Measurements from ENCODE around the gene FGG. TPM values are rescaled to one million over a fixed set of nuclear protein-coding genes. Genes with fewer than 3 reads are reported as not detected.

Gene FGG
- total and polyA plus RNA-seq, 8 donors, result 0.20 to 3.1 (median 2.1) TPM; not detected in 3

GRCh38 chr4:154614306-154614705 is 1.9 kb upstream of the FGG start:
- TF ChIP-seq EP300 (IDR thresholded peaks at IDR 0.05), result no peak
- TF ChIP-seq POLR2A (IDR thresholded peaks at IDR 0.05), result no peak
- no peak for TF ChIP-seq POLR2AphosphoS5 (IDR thresholded peaks at IDR 0.05)
- TF ChIP-seq CTCF (IDR thresholded peaks at IDR 0.05), result no peak
- intact Hi-C loops (cut with DNase I; ENCODE audit: low total_unique reads), result no loop called here
- no peak overlapping the region for H3K27ac ChIP-seq

GRCh38 chr4:154611833-154612232 is 623 bp downstream of the FGG start:
- Histone ChIP-seq H3K27ac (no peak overlapping the region), H3K4me3 (no peak overlapping the region), H3K27me3 (no peaks in the 10 kb centered on the region), H3K9me3 (no peaks in the 10 kb centered on the region), H3K4me1 (peaks cover 0 to 7% (median 3%) of the 10 kb centered on the region in 4 donors), H3K36me3 (no peaks in the 10 kb centered on the region)
- intact Hi-C loops (cut with DNase I; ENCODE audit: low total_unique reads), result no loop called here
- 72 to 82% (median 79%) methylated on average over 1 of the region's 1 CpG for WGBS, 5 donors
- DNase-seq, result no peak
- no peak for TF ChIP-seq CTCF (IDR thresholded peaks at IDR 0.05)
- TF ChIP-seq POLR2AphosphoS5 (IDR thresholded peaks at IDR 0.05), result no peak
- TF ChIP-seq POLR2A (IDR thresholded peaks at IDR 0.05), result no peak
- no peak for TF ChIP-seq EP300 (IDR thresholded peaks at IDR 0.05)

More at GRCh38 chr4:154614306-154614705, 1.9 kb upstream of the FGG start:
- Histone ChIP-seq H3K36me3 (no peaks in the 10 kb centered on the region), H3K4me1 (peaks cover 0 to 20% (median 9%) of the 10 kb centered on the region in 4 donors), H3K4me3 (no peak overlapping the region), H3K27me3 (no peaks in the 10 kb centered on the region), H3K9me3 (no peaks in the 10 kb centered on the region)
- no peak for DNase-seq

GRCh38 chr4:154610582-154610981 is 1.9 kb downstream of the FGG start:
- Histone ChIP-seq H3K27ac (no peak overlapping the region), H3K27me3 (no peaks in the 10 kb centered on the region), H3K4me3 (no peak overlapping the region), H3K4me1 (no peaks in the 10 kb centered on the region), H3K9me3 (no peaks in the 10 kb centered on the region), H3K36me3 (no peaks in the 10 kb centered on the region)
- 45 to 60% (median 50%) methylated on average over 4 of the region's 4 CpGs for WGBS, 5 donors
- DNase-seq, result no peak
- TF ChIP-seq EP300 (IDR thresholded peaks at IDR 0.05), result no peak
- TF ChIP-seq POLR2AphosphoS5 (IDR thresholded peaks at IDR 0.05), result no peak
- TF ChIP-seq POLR2A (IDR thresholded peaks at IDR 0.05), result no peak
- no peak for TF ChIP-seq CTCF (IDR thresholded peaks at IDR 0.05)
- intact Hi-C loops (cut with DNase I; ENCODE audit: low total_unique reads), result no loop called here

DNA sequence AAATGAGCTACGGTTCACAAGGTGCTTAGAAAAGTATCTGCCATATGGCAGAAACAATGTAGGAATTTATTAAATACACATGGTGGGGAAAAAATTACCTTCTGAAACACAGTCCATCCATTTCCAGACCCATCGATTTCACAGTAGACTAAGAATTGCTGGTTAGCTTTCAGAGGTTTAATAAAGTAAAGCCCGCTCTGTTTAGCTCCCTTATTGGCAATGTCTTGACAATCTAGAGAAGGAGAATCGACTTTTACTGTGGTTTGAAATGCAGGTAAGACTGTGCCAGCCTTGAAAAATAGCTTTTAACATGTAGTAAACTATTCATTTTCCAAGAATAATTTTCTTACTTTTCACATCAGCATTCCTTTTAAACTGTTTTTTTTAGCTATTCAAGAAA is 2.9 kb downstream of the FGG start:
- no peak for TF ChIP-seq CTCF (IDR thresholded peaks at IDR 0.05)
- no peak for TF ChIP-seq POLR2A (IDR thresholded peaks at IDR 0.05)
- TF ChIP-seq EP300 (IDR thresholded peaks at IDR 0.05), result no peak
- TF ChIP-seq POLR2AphosphoS5 (IDR thresholded peaks at IDR 0.05), result no peak
- no peaks in the 10 kb centered on the region for H3K9me3 ChIP-seq
- intact Hi-C loops (cut with DNase I; ENCODE audit: low total_unique reads), result no loop called here
- H3K27ac ChIP-seq, result no peak overlapping the region
- WGBS, 5 donors, result 73 to 88% (median 87%) methylated on average over 4 of the region's 4 CpGs
- DNase-seq, result no peak
- H3K27me3 ChIP-seq, result no peaks in the 10 kb centered on the region
- H3K4me1 ChIP-seq, result no peaks in the 10 kb centered on the region
- H3K4me3 ChIP-seq, result no peak overlapping the region
- H3K36me3 ChIP-seq, result no peaks in the 10 kb centered on the region

All from stomach (tissue), 9 donors.